Measurements from ENCODE around the gene SP5. TPM values are rescaled to one million over a fixed set of nuclear protein-coding genes. Genes with fewer than 3 reads are reported as not detected.

SP5 gene
- total and polyA plus RNA-seq, 2 donors (not counting 3 experiments of a cell fraction or from before 2014, with no cell fraction given): not detected

DNA sequence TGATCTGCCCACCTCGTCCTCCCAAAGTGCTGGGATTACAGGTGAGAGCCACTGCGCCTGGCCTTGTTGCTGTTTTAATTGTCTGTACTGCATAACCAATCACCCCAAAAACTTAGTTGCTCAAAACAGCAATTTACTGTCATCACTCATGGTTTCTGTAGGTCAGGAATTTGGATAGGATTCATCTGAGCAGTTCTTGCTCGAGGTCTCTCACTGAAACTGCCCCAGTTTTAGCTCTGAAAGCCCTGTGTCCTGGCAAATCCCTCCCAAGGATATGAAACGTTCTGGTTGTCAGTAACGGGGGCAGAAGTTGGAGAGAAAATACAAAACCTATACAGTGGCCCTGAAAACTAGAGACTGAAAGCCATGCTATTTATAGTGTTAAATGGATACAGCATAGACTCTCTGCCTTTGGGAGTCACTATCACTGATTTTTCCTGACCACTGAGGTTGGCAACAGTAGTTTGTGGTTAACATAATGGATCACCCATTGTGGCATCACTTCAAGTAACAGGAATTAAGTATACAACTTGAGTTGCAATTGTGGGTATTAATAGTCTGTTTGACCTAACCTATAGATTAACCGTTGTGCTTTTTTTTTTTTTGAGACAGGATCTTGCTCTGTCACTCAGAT lies 27.9 kb downstream of the SP5 start:
- dilution Hi-C loops (cut with MboI; ENCODE audit: extremely low pct_ligation_motif_present, low sequenced_read_pairs) (no loop called here), intact Hi-C loops (cut with micrococcal nuclease) (no loop called here)
- no peaks in the 10 kb centered on the region for H3K36me3 ChIP-seq (ENCODE audit: control insufficient read depth in 2 of 2, extremely low read depth in 1 of 2, insufficient read depth in 2 of 2, low read length in 2 of 2)
- ChIA-PET POLR2A (no interaction called here), CTCF (no interaction called here)
- BruUV-seq (replicated peaks): no TSS peak
- TF ChIP-seq FOS (IDR thresholded peaks at IDR 0.05; ENCODE audit: borderline replicate concordance, insufficient read depth, low read length) (no peak), GATA2 (IDR thresholded peaks at IDR 0.05; ENCODE audit: insufficient read depth, insufficient read length, low read depth, low read length) (no peak), MYC (IDR thresholded peaks at IDR 0.05; ENCODE audit: low read depth, low read length) (no peak), POLR2A (IDR thresholded peaks at IDR 0.05; ENCODE audit: low read depth, low read length) (no peak), POLR2AphosphoS5 (IDR thresholded peaks at IDR 0.05; ENCODE audit: insufficient read depth, low read depth, low read length) (no peak), EZH2 (IDR thresholded peaks at IDR 0.05; ENCODE audit: borderline replicate concordance, low read depth, low read length, severe bottlenecking) (no peak), CTCF (IDR thresholded peaks at IDR 0.05; ENCODE audit: extremely low read depth in 1 of 2, insufficient read depth in 1 of 2, low read depth in 1 of 2, low read length in 2 of 2) (no peak)
- TF ChIP-seq, protein P1, sequence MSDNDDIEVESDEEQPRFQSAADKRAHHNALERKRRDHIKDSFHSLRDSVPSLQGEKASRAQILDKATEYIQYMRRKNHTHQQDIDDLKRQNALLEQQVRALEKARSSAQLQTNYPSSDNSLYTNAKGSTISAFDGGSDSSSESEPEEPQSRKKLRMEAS (IDR thresholded peaks at IDR 0.05; ENCODE audit: insufficient read depth, insufficient read length): no peak
- H3K27ac ChIP-seq (ENCODE audit: insufficient read depth, low read depth, low read length): no peak overlapping the region
- no peaks in the 10 kb centered on the region for H3K79me2 ChIP-seq (ENCODE audit: control insufficient read depth, insufficient read depth, low read length)
- no peak for DNase-seq (ENCODE audit: low read depth, low spot score)
- H3K4me1 ChIP-seq (ENCODE audit: control insufficient read depth, extremely low read depth, insufficient read depth, low read length): no peaks in the 10 kb centered on the region
- no peaks in the 10 kb centered on the region for H3K9me1 ChIP-seq (replicated peaks; ENCODE audit: control insufficient read depth, extremely low read depth, insufficient read depth, low read length)
- peaks cover 0 to 5% of the 10 kb centered on the region in 2 experiments for H3K27me3 ChIP-seq (ENCODE audit: control insufficient read depth in 2 of 2, insufficient read depth in 2 of 2, low read length in 2 of 2)
- H2AFZ ChIP-seq (ENCODE audit: low read depth, low read length): no peak overlapping the region
- FAIRE-seq: no peak
- H4K20me1 ChIP-seq (replicated peaks; ENCODE audit: control insufficient read depth, extremely low read depth, insufficient read depth, low read length): no peaks in the 10 kb centered on the region
- H3K4me2 ChIP-seq (ENCODE audit: insufficient read depth, low read length): no peak overlapping the region
- H3K9ac ChIP-seq (replicated peaks; ENCODE audit: extremely low read depth, insufficient read depth, low read length): no peak overlapping the region
- no peaks in the 10 kb centered on the region for H3K9me3 ChIP-seq (replicated peaks; ENCODE audit: control insufficient read depth, insufficient read depth, low read length)
- H3K4me3 ChIP-seq (replicated peaks in 1 of 3; ENCODE audit: insufficient read depth in 1 of 3, low read depth in 1 of 3, low read length in 3 of 3): no peak overlapping the region

Data from endothelial cell of umbilical vein (primary cell).